Measurements from ENCODE around the gene TTC24.

DNA sequence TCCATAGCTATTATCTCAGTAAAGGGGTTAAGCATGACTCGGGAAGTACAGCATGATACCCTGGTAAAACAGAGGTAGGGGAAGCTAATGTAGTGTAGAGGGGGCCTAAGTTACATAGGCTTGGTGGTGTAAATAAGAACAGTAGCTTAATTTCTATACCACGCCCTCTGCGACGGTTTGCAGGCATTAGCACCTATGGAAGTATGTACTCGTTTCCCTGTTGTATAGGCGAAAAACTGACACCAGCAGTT, 11.6 kb downstream of the TTC24 start:
- TF ChIP-seq POLR2AphosphoS5 (IDR thresholded peaks at IDR 0.05; ENCODE audit: low read depth, low read length) (no peak), SPI1 (IDR thresholded peaks at IDR 0.05; ENCODE audit: low read depth, low read length) (no peak), TAF1 (IDR thresholded peaks at IDR 0.05; ENCODE audit: low read depth, low read length) (no peak), POLR2A (IDR thresholded peaks at IDR 0.05; ENCODE audit: low read depth, low read length) (no peak), PAX5 (IDR thresholded peaks at IDR 0.05; ENCODE audit: insufficient read depth, low read length, severe bottlenecking) (no peak)
